K562 (cell line): Measurements from ENCODE around the gene TAS2R8.

ENCODE experiments used
- ARID3A ChIP-seq: IDR thresholded peaks from 2 replicates; pipeline ENCODE4 v1.6.1; 2012; ENCODE audit warnings: low read depth, low read length, improper control_type of control experiment, borderline replicate concordance
- BCL6 ChIP-seq: fragments of 250-450 bp; sonication (Bioruptor Pico); IDR thresholded peaks from 2 replicates; pipeline ENCODE4 v1.4.0; 2020
- CBX3 ChIP-seq, 2 experiments: IDR thresholded peaks; 1 replicate in 1 of 2; 2 replicates in 1 of 2; pipeline ENCODE4 v1.6.1; 2012; ENCODE audit warnings: inconsistent platforms in 2 of 2, low read length in 2 of 2, borderline replicate concordance in 1 of 2, control low read depth in 1 of 2
- CEBPB ChIP-seq: fragments of 450-650 bp; IDR thresholded peaks from 2 replicates; pipeline ENCODE4 v1.6.1; 2016; ENCODE audit warnings: missing genetic modification characterization, missing compliant biosample characterization
- CTCF ChIP-seq, 3 experiments: IDR thresholded peaks in 2 of 3; conservative IDR thresholded peaks in 1 of 3; 2 replicates each; pipeline ENCODE4 v1.5.1; 2011 to 2012; ENCODE audit warnings: low read length in 3 of 3, mild to moderate bottlenecking in 3 of 3, control low read depth in 2 of 3, improper control_type of control experiment in 1 of 3, inconsistent platforms in 1 of 3, low read depth in 1 of 3, mixed read lengths in 1 of 3, moderate library complexity in 1 of 3; ENCODE audit not compliant: insufficient read depth in 2 of 3
- TAF1 ChIP-seq: IDR thresholded peaks from 2 replicates; pipeline ENCODE4 v1.6.1; 2011; ENCODE audit warnings: mild to moderate bottlenecking, low read length, moderate library complexity; ENCODE audit not compliant: insufficient read depth, control insufficient read depth, severe bottlenecking; ENCODE audit errors: extremely low read depth
- TCF7L2 ChIP-seq: fragments of 150-350 bp; IDR thresholded peaks from 2 replicates; pipeline ENCODE4 v1.6.1; 2016; ENCODE audit warnings: low read depth, mild to moderate bottlenecking, low read length, moderate library complexity
- ZBTB8A ChIP-seq: fragments of 450-650 bp; IDR thresholded peaks from 2 replicates; pipeline ENCODE4 v1.6.1; 2018; ENCODE audit warnings: mild to moderate bottlenecking, moderate library complexity; ENCODE audit not compliant: partially characterized antibody
- ZFP91 ChIP-seq: sonication (generic); formaldehyde crosslinking; IDR thresholded peaks from 2 replicates; pipeline ENCODE4 v1.8.0; 2022; ENCODE audit warnings: mild to moderate bottlenecking, missing genetic modification reagents
- ZNF592 ChIP-seq: fragments of 450-650 bp; IDR thresholded peaks from 2 replicates; pipeline ENCODE4 v1.6.1; 2017; ENCODE audit warnings: antibody characterized with exemption, mild to moderate bottlenecking

- no peak for TF ChIP-seq CEBPB (tag)
- no peak for TF ChIP-seq BCL6 (CRISPR knock-in tag)
- TF ChIP-seq CTCF (IDR thresholded peaks at IDR 0.05 in 2 of 3, conservative IDR thresholded peaks at IDR 0.05 in 1 of 3; ENCODE audit: insufficient read depth in 2 of 3, low read depth in 1 of 3, low read length in 3 of 3): no peak
- TF ChIP-seq CBX3 (IDR thresholded peaks at IDR 0.05; ENCODE audit: borderline replicate concordance in 1 of 2, low read length in 2 of 2): no peak
- TF ChIP-seq ZNF592: no peak
- TF ChIP-seq ZBTB8A: no peak
- no peak for TF ChIP-seq ARID3A
- TF ChIP-seq TCF7L2: no peak
- TF ChIP-seq ZFP91: no peak
- TF ChIP-seq TAF1: no peak
These were observed 31.4 kb upstream of the TAS2R8 start for GRCh38 chr12:10838461-10838860.
